ENCODE results near the gene CLPTM1.
"Not testable (repeated sequence)": the region's sequence is repeated elsewhere in the genome, so short reads cannot be mapped to it uniquely, and the experiment has no call there.

- TF ChIP-seq ZFX (IDR thresholded peaks at IDR 0.05; ENCODE audit: borderline replicate concordance); CTCF (IDR thresholded peaks at IDR 0.05): not testable (repeated sequence)
These were observed 41.4 kb upstream of the CLPTM1 start for GRCh38 chr19:44913512-44914432.
